GM18517 (cell line): Measurements from ENCODE around the gene PHYHIPL.

ENCODE experiments used
- ATAC-seq: cut with Tn5 transposase; IDR thresholded peaks from one replicate; pipeline ENCODE4 v1.9.1; 2021; ENCODE audit warnings: mild to moderate bottlenecking, moderate library complexity; ENCODE audit not compliant: unreplicated experiment

The PHYHIPL gene

GRCh38 chr10:59252491-59252890 lies 76.0 kb downstream of the PHYHIPL start:
- ATAC-seq = no peak

DNA sequence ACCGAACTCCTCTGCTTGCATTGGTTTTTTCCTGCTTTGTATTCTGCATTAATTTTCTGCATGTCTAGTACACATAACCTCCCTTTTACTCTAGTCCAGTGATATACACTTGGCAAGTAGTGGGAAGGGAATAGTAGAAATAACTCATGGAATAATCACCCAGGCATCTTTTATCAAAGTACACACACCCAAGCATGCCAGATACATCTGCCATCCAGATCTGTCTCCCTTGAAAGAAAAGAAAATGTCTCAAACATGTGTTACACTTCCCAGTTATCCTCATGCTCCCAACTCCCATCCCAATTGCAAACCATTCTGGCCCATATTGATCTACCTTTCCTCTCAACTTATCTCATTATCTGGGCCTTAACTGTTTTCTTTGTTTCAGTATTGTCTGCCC lies 79.0 kb downstream of the PHYHIPL start:
- no peak for ATAC-seq

DNA sequence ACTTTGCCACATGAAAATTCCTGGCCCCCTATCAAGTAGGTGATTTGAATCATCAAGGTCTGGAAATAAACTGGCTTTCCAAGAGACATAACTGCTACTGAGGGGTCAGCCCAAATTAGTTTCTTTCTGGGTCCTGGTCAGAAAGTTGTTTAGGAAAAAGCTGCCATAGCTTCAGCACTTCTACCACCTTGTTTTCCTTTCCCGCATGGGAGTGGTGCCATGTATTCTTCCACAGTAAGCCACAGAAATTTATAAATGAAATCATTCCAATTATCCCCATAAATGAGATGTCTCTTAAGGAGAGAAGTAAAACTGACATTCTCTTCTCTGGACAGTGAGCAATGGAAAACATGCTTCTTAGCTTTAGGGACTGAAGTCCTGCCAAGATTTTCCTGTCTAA lies 80.8 kb downstream of the PHYHIPL start:
- no peak for ATAC-seq

GRCh38 chr10:59258890-59259289 lies 82.4 kb downstream of the PHYHIPL start:
- no peak for ATAC-seq

DNA sequence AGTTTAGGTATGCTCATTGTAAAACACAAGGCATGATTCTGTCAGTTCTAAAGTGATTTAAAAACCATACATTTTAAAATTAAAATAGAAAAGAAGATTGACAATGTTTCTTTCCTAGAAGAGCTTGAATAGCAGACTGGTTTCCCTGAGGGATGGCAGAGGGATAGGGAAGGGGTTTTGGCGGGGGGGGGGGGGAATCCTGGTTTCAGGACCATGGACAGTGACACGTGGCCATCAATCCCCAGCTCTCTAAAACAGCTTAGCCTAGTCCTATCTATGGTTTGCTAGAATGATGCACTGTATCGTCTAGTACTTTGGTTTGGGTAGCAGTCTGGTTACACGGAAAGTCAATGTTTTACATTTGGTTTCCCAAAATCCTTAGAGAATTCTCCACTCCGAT lies 88.7 kb downstream of the PHYHIPL start:
- no peak for ATAC-seq

GRCh38 chr10:59266321-59266720 lies 89.9 kb downstream of the PHYHIPL start:
- ATAC-seq = no peak

- no peak for ATAC-seq
Measured at GRCh38 chr10:59268460-59268859, 92.0 kb downstream of the PHYHIPL start.

- no peak for ATAC-seq
Measured at GRCh38 chr10:59269651-59270050, 93.2 kb downstream of the PHYHIPL start.

GRCh38 chr10:59270492-59270891 lies 94.0 kb downstream of the PHYHIPL start:
- no peak for ATAC-seq

- no peak for ATAC-seq
Measured at GRCh38 chr10:59271160-59271559, 94.7 kb downstream of the PHYHIPL start.

DNA sequence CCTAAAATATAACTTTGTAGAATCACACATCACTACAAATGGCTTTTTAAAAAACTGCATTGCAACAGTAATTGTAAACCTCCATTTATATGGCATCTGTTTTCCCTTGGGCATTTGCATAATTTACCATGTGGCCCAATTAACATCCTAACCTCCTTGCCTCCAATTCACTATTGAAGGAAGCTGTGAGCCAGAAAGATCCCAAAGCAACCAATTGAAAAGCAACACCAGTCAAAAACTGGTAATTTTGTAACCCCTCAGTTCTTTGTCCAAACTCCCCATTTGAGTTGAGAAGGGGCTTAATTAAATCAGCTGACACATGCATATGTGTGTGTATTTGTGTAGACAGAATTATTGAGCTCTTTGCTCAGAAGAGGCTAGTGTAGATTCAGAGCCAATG lies 95.6 kb downstream of the PHYHIPL start:
- no peak for ATAC-seq

DNA sequence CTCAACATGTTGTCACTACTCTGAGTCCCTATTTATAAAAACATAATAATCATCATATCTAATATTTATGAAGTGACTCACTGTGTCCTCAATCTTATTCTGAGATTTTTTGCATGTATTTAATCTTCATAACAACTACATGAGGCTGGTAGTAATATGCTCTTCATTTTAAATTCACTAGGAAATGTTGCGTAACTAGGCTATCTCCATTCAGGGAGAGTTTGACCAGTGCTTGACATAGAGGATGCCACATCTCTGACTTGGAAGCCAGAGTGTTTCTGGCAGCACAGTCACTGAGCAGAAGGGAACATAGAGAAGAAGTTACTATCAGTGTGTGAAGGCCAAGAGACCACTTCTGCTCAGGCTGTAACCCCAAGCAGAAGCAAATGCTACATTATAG lies 97.0 kb downstream of the PHYHIPL start:
- ATAC-seq = no peak

DNA sequence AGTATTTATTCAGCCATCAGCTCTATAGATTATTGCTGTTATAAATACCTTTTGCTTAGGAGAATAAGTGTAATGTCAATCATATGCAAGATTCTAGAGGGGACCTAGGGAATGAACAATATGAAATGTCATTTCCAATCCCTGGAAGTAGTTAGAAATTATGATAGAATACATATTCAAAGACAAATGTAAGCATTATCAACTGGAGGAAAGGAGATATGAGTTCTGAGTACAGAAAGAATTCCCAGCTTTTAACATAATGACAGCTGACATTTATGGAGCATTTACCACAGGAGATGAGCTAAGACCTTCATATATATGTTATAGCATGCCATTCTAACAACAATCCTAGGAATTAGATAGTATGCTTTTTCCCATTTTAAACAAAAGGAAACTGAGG lies 99.7 kb downstream of the PHYHIPL start:
- no peak for ATAC-seq

DNA sequence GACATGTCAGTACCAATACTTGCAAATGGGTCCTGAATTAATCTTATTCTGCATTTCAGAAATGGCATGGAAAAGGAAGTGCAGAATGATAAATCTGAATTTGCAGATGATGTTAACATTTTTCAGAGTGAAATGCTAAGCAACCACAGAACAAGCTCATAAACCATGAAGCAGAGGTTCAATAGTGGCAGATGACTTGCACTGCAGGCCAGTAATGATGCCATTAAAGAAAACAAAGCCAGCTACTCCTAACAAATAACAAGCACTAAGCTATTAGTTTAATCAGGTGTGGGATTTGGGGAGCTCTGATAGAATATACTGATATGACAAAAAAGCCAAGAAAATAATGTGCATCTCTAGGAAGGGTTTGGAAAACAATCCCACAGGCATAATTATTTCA lies 100.5 kb downstream of the PHYHIPL start:
- ATAC-seq = no peak

DNA sequence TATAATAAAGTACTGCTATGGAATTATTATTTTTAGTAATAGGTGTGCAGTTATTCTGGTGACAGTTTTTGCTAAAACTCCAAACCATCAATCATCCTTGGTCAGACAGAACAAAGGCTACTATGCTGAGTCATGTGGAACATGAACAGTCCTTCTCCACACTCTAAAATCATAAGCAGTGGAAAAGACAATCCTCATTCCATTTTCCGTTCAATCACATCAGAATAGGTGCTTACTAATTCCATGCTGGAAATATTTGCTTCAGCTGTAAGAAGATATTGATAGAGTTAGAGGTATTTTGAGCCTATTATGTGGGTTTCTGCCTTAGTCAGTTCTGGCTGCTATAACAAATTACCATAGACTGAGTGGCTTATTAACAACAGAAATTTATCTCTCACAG lies 103.0 kb downstream of the PHYHIPL start:
- ATAC-seq = no peak

DNA sequence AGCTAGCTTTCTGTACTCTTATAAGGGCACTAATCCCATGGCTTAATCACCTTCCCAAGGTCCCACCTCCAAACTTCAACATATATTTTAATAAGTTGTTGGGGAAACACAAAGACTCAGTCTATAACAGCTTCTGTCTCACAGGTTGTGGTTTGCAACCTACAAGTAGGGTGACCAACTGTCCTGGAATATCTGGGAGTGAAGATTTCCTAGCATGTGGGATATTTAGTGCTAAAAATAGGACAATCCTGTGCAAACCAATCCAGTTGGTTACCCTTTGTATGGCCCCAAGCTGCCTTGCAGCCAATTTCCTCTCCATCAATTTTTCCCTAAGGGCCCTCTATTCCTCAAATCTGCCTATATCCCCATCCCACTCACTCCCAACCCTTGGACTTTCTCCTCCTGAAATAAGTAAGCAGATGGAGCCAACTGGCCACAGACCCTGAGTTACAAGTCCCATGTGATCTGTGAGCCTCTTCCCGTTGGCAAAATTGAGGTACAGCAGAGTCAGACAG lies 103.6 kb downstream of the PHYHIPL start:
- no peak for ATAC-seq

DNA sequence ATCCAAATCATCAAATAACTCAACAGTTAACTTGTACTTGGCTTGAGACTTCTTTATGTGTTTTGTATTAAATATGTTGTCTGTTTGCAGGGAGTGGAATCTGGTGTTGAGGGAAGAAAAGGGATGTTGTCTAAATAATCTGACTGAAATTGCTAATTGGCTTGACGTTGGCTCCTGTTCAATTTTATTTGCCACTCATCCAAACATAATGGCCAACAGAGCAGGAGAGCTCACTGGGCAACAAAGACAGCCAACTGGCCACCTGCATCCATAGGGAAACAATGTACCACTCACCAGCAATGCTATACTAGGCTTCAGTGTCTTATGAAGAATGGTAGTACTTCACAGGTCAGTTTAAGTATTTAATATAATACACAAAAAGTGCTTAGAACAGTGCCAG lies 105.4 kb downstream of the PHYHIPL start:
- ATAC-seq = no peak

GRCh38 chr10:59283456-59284091 lies 107.1 kb downstream of the PHYHIPL start:
- no peak for ATAC-seq

GRCh38 chr10:59284118-59284975 lies 107.9 kb downstream of the PHYHIPL start:
- no peak for ATAC-seq

- no peak for ATAC-seq
Measured at GRCh38 chr10:59285073-59285472, 108.6 kb downstream of the PHYHIPL start.

- ATAC-seq = no peak
Measured at GRCh38 chr10:59285848-59286247, 109.4 kb downstream of the PHYHIPL start.

DNA sequence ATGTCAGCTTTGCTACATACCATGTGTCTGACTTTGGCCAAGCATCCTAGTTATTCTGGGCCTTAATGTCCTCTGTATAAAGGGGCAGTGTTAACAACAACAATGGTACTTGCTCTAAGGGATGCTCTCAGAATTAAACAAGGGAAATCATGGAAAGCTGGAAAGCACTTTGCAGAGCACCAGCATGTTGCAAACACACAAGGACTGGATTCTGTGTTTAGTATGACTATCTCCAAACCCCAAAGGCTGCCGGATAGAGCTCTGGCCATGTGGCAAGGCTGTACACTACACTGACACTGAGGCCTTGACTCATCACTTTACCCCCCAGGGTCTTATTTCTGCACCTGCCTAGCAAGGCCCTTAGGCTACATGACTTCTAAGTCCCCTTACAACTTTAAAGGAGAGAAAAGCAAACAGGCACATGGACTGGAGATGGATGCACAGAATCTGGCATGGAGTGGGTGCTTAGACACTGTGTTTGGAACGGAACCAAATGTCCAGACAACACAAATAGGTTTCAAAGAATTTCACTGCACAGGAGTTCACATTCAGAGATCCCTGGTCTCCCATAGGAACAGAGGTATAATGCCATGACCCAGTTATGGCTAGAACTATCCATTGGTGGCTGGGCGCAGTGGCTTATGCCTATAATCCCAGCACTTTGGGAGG lies 111.3 kb downstream of the PHYHIPL start:
- no peak for ATAC-seq
